Left renal pelvis (tissue), 4 donors: ENCODE data around the gene C16orf74. TPM values are rescaled to one million over a fixed set of nuclear protein-coding genes. Genes with fewer than 3 reads are reported as not detected.

ENCODE experiments used
- DNase-seq, 4 donors: peaks; one replicate each; pipeline ENCODE4 v3.0.0-alpha.2; 2013; ENCODE audit warnings: low read depth in 4 of 4, low spot score in 3 of 4
- polyA plus RNA-seq, 4 donors: library from polyadenylated mRNA; unstranded; fragments of 120-200 nt; gene quantifications; one replicate each; pipeline ENCODE4 v1.2.1, GENCODE V29; 2013; ENCODE audit not compliant: insufficient read length in 4 of 4

Gene C16orf74
- polyA plus RNA-seq, 4 donors = 2.5 to 3.7 (median 3.2) TPM

DNA sequence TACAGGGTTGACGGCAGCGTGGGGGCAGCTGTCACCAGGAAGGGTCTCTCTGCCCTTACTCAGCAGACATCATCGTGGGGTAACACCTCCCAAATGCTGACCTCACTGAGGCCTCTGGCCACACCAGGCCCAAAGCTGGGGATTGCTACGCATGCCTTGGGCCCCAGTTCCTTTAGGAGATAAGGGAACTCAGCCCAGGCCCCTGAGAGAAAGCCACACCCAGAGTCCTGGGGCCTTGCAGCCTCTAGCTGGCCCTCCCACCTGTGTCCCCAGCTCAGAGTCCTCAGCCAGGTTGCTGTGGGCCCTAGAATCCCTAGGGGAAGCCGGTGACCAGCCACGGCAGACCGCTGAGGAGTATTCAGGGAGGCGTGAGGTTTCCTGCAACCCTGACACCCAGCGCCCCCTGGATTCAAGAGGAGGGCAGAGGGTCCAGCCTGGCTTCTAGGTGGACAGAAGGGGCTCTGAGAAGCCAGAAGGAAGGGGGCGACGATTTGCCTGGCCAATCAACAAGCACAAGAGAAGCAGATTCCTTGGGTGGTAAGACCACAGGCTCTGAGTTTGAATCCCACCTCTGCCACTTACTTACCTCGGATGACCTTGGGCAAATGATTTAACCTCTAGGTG, 51.8 kb downstream of the C16orf74 start:
- no peak for DNase-seq

DNA sequence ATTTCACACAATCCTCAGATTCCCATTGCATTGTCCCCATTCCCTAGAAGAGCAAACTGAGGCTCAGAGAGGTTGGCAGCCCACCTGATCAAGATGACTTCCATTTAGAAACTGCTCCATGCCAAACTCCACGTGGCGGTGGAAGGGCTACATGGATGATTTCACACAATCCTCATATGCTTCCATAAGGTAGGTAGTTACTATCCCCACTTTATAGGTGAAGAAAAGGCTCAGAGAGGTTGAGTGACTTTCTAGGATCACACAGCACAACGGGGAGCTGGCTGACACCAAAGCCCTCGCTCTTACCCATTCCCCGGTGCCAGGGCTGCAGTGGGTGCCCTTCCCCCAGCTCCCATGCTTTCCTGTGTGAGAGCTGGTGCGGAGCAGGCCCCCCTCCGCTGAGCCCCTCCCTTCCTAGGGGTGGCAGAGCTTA, 52.4 kb downstream of the C16orf74 start:
- DNase-seq = no peak

DNA sequence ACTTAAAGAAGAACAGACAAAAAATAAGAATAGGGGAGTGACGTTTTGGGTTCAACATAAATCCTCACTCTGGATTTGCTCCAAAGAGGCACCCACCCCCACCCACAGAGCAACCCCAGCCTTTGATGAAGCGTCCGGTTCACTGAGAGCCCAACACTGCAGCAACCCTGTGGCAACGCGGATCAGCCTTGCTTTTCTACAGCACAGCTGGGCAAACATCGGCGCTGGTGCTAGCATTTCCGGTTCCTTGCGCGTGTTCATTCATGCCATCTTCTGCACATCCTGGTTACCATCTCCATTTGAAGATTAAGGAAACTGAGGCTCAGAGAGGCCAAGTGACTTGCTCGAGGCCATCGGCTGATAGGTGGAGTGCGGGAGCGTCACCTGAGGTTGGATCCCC, 53.5 kb downstream of the C16orf74 start:
- DNase-seq = no peak

DNA sequence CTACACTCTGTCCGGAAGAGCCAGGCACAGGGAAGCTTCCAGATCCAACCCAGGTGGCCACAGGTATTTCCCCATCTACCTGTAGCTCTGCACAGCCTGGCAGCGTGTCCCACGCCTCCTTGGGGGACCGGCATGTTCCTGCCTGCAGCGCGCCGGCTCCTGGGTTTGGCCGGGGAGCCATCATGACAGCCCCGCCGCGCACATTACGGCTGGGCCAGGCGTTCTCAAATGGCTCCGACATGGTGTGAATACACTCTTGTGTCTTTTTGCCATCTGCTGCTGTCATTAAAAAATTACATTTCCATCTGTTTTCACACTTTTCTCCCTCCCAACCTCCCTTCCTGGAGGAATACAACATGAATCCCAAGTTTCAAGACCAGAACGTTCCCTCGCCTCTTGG, 54.1 kb downstream of the C16orf74 start:
- no peak for DNase-seq

DNA sequence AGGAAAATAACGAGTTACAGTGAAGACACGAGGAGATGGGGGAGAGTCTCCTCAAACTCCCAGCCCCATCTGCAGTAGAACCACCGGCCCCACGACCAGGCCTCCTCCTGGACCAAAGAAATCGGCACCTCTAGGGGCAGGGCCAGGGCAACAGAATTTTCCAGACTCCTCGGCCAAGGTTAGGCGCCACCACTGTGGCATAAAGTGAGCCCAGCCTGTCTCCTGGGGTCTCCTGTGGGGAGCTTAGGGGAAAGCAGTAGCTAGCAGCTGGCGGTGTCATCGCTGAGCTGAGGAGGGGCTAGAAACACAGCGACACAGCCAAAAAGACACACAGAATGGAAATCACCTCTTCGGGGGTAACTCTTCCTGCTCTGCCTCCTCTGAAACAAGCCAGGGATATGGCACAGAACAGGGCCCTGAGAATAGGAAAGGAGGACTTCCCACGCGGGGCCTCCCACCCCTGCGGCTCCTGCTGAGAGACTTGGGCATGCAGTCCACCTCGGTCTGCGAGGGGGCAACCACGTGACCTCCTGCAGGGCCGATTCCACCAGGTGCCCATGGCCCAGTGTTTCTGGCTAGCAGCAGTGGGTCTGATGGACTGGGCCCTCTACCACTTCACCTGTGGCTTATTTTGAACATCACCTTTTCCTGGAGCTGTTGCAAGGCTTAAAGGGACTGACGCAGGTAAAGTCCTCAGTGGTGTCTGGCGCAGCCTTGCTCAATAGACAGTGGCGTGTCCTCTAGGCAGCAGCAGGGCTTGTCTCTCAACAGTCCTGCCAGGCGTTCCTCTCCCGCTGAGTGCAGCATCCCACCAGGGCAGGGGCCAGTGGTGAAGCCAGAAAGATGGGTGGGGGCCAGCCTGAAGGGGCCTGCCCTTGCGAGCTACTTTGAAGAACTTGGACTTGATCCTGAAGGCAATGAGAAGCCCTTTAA, 55.4 kb downstream of the C16orf74 start:
- no peak for DNase-seq

DNA sequence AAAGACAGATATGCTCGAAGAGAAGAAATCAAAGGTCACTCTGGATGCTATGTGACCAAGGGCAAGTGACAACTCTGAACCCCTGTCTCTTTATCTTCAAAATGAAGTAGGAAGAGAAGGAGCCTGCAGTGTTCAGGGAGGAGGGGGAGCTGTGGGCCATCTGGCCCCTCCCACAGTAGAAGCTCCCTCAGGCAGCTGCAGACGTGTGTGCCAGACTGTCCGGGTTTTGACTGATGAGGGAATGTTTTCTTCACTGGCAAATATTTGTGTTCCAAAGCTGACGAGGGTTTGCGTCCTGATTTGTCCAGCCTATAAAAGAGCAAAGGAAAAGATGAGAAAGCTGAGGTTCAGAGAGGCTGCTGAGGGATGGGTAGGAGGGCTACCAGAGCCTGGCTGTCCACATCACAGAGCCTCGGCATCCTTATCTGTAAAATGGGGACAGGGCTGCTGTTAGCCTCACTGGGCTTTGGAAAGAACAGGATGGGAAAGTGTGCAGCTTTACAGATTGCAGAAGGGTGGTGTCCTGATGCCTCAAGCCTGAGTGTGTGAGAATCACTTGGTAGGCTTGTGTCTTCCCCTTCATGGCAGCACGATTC, 60.3 kb downstream of the C16orf74 start:
- no peak for DNase-seq

DNA sequence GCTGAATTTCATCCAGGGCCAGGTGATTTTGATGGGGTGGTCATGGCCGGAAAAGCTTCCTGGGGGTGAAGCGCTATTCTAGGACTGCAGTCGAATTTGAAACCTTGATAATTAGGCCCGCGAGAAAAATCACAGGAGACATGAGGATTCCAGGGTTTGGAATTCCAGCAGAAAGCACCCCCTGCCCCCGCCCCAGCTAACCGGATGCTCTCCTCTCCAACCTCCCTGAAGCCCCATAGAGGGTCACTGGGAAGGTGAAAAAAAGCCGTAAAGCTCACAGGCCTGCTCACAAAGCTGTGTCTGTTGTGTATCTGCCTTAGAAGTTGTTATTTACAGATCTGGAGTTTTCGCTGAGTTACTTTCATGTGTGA, 61.0 kb downstream of the C16orf74 start:
- DNase-seq = no peak

DNA sequence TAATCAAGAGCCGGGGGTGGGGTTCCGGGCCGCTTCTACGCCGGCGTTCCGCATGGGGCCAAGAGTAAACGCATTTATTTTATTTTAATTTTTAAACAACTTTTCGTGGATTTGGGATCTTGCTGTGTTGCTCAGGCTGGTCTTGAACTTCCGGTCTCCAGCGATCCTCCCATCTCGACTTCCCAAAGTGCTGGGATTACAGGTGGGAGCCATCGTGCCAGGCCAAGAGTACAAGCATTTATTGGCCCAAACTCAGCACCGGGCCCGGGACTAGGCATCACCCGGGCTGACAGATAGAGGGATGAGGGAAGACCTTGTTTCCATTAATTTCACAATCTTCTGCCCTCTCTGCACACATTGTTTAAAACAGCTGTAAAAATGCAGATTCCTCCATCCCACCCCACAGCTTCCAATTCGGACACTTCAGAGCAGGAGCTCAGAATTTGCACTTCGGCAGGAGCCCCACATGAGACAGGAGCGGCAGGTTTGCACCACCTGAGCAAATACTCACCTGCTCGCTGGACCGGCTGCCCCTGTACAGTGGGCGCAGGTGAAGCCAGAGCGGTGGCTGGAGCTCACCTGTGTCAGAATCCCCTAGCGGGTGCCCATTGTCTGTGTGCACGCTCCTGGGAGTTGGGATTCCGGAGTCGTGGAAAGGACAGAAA, 61.5 kb downstream of the C16orf74 start:
- DNase-seq = no peak

DNA sequence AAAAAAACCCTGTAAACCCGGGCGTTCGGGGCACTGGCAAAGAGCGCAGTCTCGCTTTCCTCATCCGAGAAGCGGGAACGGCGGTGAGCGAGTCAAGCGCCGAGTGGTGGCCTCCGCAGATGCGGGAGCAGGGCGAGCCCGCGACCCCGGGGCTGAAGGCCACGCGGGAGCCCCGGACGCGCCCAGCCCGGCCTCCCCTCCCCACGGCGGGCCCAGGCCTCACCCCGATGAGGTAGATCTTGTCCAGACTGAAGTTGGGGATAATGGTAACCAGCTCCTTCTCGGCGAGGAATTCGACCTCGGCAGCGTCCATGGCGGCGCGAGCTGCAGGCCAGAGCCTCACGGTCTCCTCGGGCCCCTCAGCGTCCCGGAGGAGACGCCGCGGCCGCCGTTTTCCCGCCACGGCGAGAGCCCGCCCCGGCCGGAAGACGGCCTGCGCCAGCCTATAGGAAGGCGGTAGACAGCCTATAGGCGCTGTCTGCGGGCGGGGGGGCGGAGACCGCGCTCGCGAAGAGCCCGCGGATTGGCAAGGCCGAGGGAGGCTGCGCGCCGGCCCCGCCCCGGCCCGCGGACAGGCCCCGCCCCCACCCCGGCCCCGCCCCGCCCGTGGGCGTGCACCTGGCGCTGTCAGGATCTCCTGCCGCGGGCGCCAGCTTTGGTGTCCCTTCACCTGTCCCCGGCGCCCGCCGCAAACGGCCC, 62.2 kb downstream of the C16orf74 start, which contains the start of gene GINS2:
GINS2 (minus strand) TSS at position 369 of the 699 bp plus-strand sequence; CDS start at position 313, 56 bp downstream.
- DNase-seq = peak; percentile 58 to 78 (median 70)

DNA sequence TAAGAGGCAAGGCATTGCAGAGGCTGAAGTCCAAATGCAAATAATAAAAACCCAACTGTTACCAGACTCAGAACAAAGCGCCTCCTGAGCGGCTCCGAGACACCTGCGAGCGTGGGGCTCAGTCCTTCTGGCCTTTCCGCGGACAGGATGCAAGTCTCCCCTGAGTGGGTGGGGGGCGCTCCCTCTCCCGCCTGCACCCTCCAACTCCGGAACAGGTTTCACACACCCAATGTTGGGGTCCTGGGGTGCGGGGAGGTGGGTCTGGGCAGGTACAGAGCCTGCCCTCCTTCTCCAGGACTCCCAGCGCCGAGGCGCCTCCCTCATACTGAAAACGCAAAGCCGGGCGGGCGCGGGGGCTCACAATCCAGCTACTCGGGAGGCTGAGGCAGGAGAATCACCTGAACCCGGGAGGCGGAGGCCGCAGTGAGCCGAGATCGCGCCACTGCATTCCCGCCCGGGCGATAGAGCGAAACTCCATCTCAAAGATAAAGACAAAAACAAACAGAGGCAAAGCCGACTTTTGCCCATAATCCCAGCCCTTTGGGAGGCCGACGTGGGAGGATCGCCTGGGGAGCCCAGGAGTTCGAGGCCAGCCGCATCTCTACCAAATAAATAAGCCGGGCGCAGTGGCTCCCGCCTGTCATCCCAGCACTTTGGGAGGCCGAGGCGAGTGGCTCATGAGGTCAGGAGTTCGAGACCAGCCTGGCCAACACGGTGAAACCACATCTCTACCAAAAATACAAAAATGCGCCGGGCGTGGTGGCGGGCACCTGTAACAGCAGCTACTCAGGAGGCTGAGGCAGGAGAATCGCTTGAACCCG, 63.0 kb downstream of the C16orf74 start:
- DNase-seq = no peak

DNA sequence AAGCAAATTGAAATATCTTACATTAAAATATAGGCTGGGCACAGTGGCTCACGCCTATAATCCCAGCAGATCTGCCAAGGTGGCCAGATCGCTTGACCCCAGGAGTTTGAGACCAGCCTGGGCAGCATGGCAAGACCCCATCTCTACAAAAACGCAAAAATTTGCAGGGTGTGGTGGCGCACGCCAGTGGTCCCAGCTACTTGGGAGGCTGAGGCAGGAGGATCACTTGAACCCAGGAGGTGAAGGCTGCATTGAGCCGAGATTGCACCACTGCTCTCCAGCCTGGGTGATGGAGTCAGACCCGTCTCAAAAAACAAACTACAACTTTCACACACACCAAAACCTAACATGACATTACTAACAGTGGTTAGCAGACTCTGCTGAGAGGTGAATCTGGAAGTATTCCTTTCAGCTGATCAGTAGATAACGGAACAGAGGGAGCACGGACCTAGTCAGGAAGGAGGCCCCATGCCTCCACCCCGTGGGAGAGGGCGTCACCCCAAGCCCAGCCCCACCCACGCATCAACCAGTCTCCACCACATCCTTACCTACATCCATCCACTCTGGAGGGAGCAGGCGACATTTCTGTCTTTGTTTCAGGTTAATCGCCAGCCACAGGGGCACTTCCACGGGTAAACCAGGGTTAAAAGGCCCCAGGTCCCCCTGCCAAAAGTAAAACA, 63.8 kb downstream of the C16orf74 start:
- no peak for DNase-seq

DNA sequence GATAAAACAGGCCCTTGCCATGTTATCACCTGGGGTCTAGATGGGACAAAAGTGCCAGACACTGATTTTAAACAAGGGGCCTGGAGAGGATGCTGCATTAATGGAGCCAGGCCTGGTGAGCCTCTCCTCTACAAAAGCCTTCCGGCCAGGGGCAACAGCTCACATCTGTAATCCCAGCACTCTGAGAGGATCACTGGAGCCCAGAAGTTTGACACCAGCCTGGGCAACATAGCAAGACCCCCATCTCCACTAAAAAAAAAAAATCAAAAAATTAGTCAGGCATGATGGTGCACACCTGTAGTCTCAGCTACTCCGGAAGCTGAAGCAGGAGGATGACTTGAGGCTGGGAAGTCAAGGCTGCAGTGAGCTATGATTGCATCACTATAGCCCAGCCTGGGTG, 65.6 kb downstream of the C16orf74 start:
- DNase-seq = no peak

DNA sequence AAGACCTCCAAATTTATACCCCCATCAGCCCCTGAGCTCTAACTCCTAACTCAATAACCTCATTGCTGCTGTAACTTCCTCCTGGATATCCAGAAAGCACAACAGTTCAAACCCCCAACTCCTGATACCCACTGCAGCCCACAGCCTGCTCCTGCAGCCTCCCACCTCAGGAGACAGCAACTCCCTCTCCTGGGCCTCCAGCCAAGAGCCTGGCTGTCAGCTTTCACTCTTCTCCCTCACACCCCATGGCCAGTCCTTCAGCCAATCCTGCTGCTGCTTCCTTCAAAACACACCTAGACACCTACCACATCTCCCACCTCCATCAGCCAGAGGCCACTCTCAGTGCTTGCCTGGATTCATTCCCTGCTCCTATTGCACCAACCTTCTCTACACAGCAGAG, 67.5 kb downstream of the C16orf74 start:
- DNase-seq = no peak

DNA sequence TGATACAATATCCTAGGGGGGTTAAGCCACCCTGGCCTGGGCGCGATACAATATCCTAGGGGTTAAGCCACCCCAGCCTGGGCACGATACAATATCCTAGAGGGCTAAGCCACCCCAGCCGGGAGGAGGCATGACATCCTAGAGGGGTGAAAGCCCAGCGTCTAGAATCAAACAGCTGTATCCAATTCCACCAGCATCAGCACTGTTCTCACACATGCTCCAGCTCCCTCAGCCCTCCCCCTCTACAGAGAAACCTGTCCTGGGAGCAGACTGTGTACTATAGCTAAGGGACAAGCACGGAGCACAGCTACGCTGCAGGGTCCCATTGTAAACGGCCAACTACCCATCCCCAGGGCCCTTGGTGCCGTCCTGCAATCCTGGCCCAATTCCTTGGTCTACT, 68.4 kb downstream of the C16orf74 start:
- DNase-seq = no peak

DNA sequence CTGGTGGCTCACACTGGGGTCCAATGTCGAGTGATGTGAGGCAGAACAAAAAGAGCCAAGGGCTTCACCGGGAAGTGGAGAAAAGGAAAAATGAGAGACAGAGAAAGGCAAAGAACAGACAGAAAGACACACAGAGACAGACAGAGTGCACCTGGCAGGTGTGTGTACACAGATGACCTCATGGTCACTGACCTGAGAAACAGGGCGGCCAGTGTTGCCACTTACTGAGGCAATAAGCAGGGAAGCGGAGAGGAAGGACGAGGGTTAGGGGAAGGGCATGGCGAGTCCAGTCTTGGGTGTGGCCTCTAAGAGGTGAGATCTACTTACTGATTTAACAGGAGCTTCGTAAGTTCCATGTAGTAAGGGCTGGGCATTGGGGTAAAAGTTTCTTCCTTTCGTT, 69.6 kb downstream of the C16orf74 start:
- no peak for DNase-seq

DNA sequence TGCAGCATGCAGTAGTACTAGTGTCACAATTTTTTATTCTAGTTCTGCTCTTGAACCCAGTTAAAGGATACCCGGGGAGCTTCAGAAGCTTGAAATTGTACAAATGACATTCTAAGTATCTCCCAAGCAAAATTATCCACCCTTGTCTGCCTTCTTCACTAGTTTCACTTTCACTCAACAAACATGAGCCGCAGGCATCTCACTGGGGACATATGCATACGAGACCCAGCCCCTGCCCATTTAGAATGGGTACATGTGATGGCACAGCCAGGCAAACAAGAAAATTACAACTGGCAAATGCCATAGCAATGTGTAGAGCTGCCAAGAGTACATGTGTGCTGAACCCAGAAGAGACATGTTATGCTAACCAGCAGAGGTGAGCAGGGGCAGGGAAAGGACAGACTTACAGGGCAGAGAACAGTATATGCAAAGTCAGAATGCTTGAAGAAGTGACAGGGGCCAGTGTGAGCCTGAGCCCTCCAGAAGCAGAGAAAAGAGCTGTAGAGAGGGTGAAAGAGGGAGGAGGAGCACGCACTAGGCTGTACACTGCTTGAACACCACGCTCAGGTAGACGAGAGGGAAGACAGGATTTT, 70.4 kb downstream of the C16orf74 start:
- DNase-seq = no peak

DNA sequence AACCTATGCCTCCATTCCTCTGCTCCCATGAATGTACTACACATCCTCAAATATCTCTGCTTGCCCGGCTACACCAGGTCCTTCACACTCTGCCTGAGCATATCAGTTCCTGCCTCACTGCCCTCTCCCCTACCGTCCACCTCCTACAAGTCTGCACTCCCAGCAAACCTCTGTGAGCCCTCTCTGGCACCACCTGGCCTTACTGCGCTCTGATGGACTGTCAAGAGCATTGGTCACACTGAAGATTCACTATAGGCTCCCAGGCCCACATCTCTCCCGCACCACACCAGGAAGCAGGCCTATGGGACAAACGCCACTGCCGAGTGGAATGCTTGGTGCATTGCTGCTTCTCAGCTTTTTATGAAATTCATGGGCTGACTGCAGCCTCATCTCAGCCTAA, 71.0 kb downstream of the C16orf74 start:
- DNase-seq = no peak

DNA sequence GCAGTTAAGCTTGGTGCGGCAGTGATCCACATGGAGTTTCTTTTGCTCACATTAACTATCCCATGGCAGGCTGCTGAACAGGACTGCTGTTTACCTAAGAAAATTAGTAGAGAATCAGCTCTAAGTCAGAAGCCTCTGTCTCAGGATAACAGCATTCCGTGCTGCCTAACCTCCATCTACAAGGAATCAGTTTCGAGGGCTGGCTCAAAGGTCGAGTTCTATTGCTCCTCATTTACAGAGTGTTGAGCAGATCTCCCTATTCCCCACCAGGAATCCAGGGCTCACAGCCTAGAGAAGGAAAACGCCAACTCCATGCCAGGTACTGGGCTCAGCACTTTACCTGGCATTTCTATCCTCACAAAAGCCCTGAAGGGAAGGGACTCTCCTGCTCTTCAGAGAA, 72.1 kb downstream of the C16orf74 start:
- no peak for DNase-seq

DNA sequence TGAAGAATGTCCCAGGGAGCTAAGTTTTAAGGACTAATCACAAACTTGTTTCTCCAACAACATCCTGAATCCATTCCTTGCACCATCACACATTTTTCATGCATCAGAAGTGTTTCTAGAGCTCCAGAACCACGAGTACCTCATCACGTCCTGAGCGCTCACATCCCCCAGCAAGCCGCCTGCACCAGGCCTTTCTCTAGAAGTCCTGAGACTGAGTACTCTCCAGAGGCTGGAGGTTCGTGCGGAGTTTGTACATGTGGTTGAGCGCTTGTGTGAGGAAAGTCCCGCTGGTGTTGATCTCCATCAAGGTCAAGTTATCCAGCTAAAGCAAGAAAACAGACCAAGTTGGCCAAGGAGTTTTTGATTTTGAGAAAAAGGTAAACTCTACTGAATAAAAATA, 72.9 kb downstream of the C16orf74 start:
- DNase-seq = no peak
